Measurements from ENCODE around the gene LGSN.
"Not testable (repeated sequence)": the region's sequence is repeated elsewhere in the genome, so short reads cannot be mapped to it uniquely, and the experiment has no call there.

DNA sequence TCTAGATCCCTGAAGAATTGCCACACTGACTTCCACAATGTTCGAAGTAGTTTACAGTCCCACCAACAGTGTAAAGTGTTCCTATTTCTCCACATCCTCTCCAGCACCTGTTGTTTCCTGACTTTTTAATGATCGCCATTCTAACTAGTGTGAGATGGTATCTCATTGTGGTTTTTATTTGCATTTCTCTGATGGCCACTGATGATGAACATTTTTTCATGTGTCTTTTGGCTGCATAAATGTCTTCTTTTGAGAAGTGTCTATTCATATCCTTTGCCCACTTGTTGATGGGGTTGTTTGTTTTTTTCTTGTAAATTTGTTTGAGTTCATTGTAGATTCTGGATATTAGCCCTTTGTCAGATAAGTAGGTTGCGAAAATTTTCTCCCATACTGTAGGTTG, 37.6 kb upstream of the LGSN start:
- TF ChIP-seq, protein P1, sequence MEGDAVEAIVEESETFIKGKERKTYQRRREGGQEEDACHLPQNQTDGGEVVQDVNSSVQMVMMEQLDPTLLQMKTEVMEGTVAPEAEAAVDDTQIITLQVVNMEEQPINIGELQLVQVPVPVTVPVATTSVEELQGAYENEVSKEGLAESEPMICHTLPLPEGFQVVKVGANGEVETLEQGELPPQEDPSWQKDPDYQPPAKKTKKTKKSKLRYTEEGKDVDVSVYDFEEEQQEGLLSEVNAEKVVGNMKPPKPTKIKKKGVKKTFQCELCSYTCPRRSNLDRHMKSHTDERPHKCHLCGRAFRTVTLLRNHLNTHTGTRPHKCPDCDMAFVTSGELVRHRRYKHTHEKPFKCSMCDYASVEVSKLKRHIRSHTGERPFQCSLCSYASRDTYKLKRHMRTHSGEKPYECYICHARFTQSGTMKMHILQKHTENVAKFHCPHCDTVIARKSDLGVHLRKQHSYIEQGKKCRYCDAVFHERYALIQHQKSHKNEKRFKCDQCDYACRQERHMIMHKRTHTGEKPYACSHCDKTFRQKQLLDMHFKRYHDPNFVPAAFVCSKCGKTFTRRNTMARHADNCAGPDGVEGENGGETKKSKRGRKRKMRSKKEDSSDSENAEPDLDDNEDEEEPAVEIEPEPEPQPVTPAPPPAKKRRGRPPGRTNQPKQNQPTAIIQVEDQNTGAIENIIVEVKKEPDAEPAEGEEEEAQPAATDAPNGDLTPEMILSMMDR (IDR thresholded peaks at IDR 0.05) = not testable (repeated sequence)
- TF ChIP-seq POLR2A (IDR thresholded peaks at IDR 0.05) = not testable (repeated sequence)
